Nephron progenitor cell (in vitro differentiated cells): ENCODE measurements around the gene TRIM39.

ENCODE experiments used
- DNase-seq: peaks from one replicate; pipeline ENCODE4 v3.0.0; 2021
- H3K27ac Mint-ChIP-seq: 2 replicates; pipeline ENCODE4 v1.8.0; 2021; ENCODE audit warnings: mild to moderate bottlenecking, moderate library complexity, mixed read lengths
- H3K27me3 Mint-ChIP-seq: 2 replicates; pipeline ENCODE4 v1.8.0; 2021; ENCODE audit warnings: mild to moderate bottlenecking, low read depth, mixed read lengths; ENCODE audit not compliant: poor library complexity
- H3K36me3 Mint-ChIP-seq: 2 replicates; pipeline ENCODE4 v1.8.0; 2021; ENCODE audit warnings: low read depth, mixed read lengths
- H3K4me1 Mint-ChIP-seq: 2 replicates; pipeline ENCODE4 v1.8.0; 2021; ENCODE audit warnings: mixed read lengths
- H3K4me3 Mint-ChIP-seq: 2 replicates; pipeline ENCODE4 v1.8.0; 2021; ENCODE audit warnings: mild to moderate bottlenecking, moderate library complexity, mixed read lengths
- H3K9me3 Mint-ChIP-seq: 2 replicates; pipeline ENCODE4 v1.8.0; 2021; ENCODE audit warnings: mild to moderate bottlenecking, moderate library complexity, mixed read lengths
- TF ChIP-seq, protein P1 (sequence below): fragments of 200-600 bp; sonication (generic); IDR thresholded peaks from 2 replicates; pipeline ENCODE4 v1.5.0; 2021; ENCODE audit warnings: antibody characterized with exemption

Gene TRIM39

DNA sequence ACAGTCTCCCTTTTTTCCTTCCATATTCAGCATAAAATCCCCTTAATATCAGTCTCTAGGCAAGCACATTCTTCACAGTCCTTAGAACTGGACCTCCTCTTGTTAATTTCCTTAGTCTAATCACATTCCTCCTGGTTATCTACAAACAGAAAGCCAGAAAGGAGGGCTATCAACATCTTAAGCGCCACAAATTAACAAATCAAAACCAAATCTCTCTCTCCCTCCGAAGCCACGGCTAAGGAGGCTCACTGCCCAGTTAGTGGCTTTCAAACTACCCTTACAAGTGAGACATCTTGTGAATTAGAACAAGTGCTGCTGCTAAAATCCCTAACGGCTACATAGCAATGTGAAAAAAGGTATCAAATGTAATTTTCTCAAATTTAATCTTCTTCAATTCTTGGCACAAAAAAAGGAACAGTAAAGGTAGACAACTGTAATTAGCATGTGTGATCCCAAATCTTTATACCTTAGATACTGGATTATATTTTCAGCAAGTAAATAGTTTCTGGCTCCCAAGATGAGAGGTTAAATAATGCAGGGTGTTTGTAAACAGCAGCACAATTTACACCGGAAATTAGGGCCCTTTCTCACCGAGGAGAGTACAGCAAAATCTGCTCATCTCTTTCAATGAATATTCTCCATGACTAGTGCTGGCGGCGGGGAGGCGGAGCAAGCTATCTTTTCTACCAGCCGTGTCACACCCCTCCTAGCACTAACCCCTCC lies 1.4 kb upstream of the TRIM39 start:
- no peaks in the 10 kb centered on the region for H3K27me3 Mint-ChIP-seq
- DNase-seq, result peak; percentile 57
- peaks cover 52% of the 10 kb centered on the region for H3K4me1 Mint-ChIP-seq
- H3K36me3 Mint-ChIP-seq, result peaks cover 46% of the 10 kb centered on the region
- peaks cover 5% of the 10 kb centered on the region for H3K9me3 Mint-ChIP-seq
- TF ChIP-seq, protein P1, sequence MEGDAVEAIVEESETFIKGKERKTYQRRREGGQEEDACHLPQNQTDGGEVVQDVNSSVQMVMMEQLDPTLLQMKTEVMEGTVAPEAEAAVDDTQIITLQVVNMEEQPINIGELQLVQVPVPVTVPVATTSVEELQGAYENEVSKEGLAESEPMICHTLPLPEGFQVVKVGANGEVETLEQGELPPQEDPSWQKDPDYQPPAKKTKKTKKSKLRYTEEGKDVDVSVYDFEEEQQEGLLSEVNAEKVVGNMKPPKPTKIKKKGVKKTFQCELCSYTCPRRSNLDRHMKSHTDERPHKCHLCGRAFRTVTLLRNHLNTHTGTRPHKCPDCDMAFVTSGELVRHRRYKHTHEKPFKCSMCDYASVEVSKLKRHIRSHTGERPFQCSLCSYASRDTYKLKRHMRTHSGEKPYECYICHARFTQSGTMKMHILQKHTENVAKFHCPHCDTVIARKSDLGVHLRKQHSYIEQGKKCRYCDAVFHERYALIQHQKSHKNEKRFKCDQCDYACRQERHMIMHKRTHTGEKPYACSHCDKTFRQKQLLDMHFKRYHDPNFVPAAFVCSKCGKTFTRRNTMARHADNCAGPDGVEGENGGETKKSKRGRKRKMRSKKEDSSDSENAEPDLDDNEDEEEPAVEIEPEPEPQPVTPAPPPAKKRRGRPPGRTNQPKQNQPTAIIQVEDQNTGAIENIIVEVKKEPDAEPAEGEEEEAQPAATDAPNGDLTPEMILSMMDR, result no peak
- H3K27ac Mint-ChIP-seq, result peak overlapping the region; percentile 98
- H3K4me3 Mint-ChIP-seq, result peak overlapping the region; percentile 92

DNA sequence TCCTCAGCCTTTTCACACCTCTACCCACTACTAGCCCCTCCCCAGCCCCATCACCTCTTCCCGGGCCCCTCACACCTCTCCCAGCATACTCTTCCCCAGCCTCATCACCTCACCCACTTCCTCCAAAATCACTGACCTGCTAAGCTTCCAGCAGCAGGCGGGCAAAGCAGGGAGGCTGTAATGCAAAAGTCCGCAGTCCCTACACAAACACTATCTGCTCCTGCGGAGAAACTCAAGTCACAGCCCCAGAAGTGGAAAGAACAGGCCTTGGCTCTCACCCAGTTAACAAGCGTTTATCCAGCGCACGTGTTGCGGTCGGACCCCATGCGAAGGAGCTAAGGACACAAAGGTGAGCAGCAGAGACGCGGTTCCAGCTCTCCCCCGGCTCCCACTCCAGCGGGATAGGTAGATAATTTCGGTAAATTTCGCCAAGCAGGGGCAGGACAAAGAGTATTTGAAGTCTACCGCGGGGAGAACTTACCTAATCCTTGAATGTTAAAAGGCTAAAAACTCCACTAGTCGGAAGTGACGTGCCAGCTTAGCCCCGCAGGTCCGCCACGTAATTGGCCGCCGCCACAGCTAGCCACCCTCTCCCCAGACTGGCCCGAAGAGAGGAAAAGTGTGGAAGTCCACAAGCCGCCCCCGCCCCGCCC lies 728 bp upstream of the TRIM39 start:
- no peaks in the 10 kb centered on the region for H3K27me3 Mint-ChIP-seq
- no peak for DNase-seq
- H3K4me1 Mint-ChIP-seq, result peaks cover 52% of the 10 kb centered on the region
- TF ChIP-seq, protein P1, result no peak
- H3K27ac Mint-ChIP-seq, result peak overlapping the region; percentile 98
- peak overlapping the region; percentile 92 for H3K4me3 Mint-ChIP-seq
- peaks cover 43% of the 10 kb centered on the region for H3K36me3 Mint-ChIP-seq
- H3K9me3 Mint-ChIP-seq, result peaks cover 5% of the 10 kb centered on the region

DNA sequence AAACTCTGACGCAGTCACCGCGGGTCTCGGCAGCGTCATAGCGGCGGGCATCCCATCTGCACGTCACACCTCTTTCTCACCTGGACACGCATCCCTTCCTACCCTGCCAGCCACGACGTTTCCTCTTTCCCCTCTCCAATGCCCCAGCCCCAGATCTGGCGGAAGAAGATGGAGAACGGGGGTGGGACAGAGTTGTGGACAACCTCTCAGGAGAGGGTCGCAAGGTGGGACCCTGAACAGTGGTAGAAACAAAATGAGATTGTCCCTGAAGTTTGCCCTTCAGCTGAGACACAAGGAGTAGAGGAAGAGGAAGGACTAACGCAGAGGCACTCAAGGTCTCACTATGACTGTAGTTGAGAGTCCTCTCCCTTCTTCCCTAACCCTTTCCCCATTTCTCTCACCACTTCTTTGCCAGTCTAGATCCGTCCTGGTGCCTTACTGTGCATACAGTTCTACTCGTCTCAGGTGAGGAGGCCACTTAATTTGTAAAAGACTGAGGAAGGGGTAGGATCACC lies 562 bp downstream of the TRIM39 start:
- DNase-seq, result no peak
- TF ChIP-seq, protein P1, result no peak
- H3K4me3 Mint-ChIP-seq, result peak overlapping the region; percentile 97
- H3K36me3 Mint-ChIP-seq, result peaks cover 32% of the 10 kb centered on the region
- H3K27me3 Mint-ChIP-seq, result no peaks in the 10 kb centered on the region
- peaks cover 4% of the 10 kb centered on the region for H3K9me3 Mint-ChIP-seq
- H3K4me1 Mint-ChIP-seq, result peaks cover 44% of the 10 kb centered on the region
- H3K27ac Mint-ChIP-seq, result peak overlapping the region; percentile 82

DNA sequence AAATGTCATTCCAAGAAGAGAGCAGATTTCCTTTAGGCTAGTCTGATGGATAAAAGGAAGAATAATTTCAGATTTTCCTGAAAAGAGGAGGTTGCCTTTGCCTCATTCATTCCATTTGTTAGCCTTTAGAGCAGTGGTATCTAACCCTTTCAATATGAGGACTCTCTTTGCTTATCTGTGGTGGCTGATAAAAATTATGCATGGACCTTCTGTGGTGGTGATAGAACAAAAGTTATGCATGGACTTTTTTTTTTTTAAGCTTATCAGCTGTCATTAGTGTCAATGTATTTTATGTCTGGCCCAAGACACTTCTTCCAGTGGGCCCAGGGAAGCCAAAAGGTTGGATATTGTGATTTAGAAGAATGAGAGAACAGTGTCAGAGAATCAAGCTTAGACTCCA lies 1.7 kb downstream of the TRIM39 start:
- H3K4me1 Mint-ChIP-seq, result peaks cover 37% of the 10 kb centered on the region
- H3K27me3 Mint-ChIP-seq, result no peaks in the 10 kb centered on the region
- H3K4me3 Mint-ChIP-seq, result peak overlapping the region; percentile 97
- no peak overlapping the region for H3K27ac Mint-ChIP-seq
- DNase-seq, result no peak
- TF ChIP-seq, protein P1, result no peak
- H3K36me3 Mint-ChIP-seq, result peaks cover 25% of the 10 kb centered on the region
- no peaks in the 10 kb centered on the region for H3K9me3 Mint-ChIP-seq

DNA sequence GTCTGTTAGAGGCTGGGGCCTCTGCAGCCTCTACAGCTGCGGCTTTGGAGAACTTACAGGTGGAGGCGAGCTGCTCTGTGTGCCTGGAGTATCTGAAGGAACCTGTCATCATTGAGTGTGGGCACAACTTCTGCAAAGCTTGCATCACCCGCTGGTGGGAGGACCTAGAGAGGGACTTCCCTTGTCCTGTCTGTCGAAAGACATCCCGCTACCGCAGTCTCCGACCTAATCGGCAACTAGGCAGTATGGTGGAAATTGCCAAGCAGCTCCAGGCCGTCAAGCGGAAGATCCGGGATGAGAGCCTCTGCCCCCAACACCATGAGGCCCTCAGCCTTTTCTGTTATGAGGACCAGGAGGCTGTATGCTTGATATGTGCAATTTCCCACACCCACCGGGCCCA lies 2.6 kb downstream of the TRIM39 start:
- DNase-seq, result no peak
- H3K27ac Mint-ChIP-seq, result no peak overlapping the region
- TF ChIP-seq, protein P1, result no peak
- peaks cover 29% of the 10 kb centered on the region for H3K4me1 Mint-ChIP-seq
- peaks cover 29% of the 10 kb centered on the region for H3K36me3 Mint-ChIP-seq
- H3K4me3 Mint-ChIP-seq, result no peak overlapping the region
- H3K9me3 Mint-ChIP-seq, result no peaks in the 10 kb centered on the region
- no peaks in the 10 kb centered on the region for H3K27me3 Mint-ChIP-seq
